Thoracic aorta (tissue), 2 donors: ENCODE results near the gene ATP6AP2. TPM values are rescaled to one million over a fixed set of nuclear protein-coding genes. Genes with fewer than 3 reads are reported as not detected.
"Not testable (repeated sequence)": the region's sequence is repeated elsewhere in the genome, so short reads cannot be mapped to it uniquely, and the experiment has no call there.

ENCODE experiments used
- ATAC-seq: fragments of 150-250 bp; one replicate; pipeline ENCODE4 v1.8.0; 2017; ENCODE audit warnings: low read depth; ENCODE audit not compliant: insufficient number of reproducible peaks, low FRiP score
- DNase-seq: peaks from one replicate; pipeline ENCODE4 v3.0.0-alpha.2; 2020; ENCODE audit warnings: low spot score
- H3K27ac ChIP-seq, 2 donors: fragments of 200-600 bp; sonication (generic); 1 replicate in 1 of 2; 2 replicates in 1 of 2; pipeline ENCODE4 v1.5.1; 2016; ENCODE audit warnings: mild to moderate bottlenecking in 2 of 2, moderate library complexity in 2 of 2
- H3K27me3 ChIP-seq: fragments of 200-600 bp; sonication (generic); replicated peaks from 2 replicates; pipeline ENCODE4 v1.6.0; 2016; ENCODE audit warnings: mild to moderate bottlenecking; ENCODE audit not compliant: insufficient read depth
- H3K36me3 ChIP-seq: fragments of 200-600 bp; sonication (generic); one replicate; pipeline ENCODE4 v1.5.1; 2016
- H3K4me1 ChIP-seq, 2 donors: fragments of 200-600 bp; sonication (generic); 1 replicate in 1 of 2; 2 replicates in 1 of 2; pipeline versions ENCODE4 v1.5.1 to v1.6.0; 2016; ENCODE audit warnings: low read depth in 2 of 2, mild to moderate bottlenecking in 1 of 2; ENCODE audit not compliant: control insufficient read depth in 1 of 2
- H3K4me3 ChIP-seq: fragments of 200-600 bp; sonication (generic); 2 replicates; pipeline ENCODE4 v1.5.1; 2016; ENCODE audit warnings: mild to moderate bottlenecking
- H3K9me3 ChIP-seq: fragments of 200-600 bp; sonication (generic); 2 replicates; pipeline ENCODE4 v1.5.1; 2016
- total RNA-seq, 2 donors: library from RNA; depleted of rRNA; stranded (reverse); fragments of >200 nt; gene quantifications; one replicate each; pipeline versions ENCODE4 v1.1.0 to v1.2.3, GENCODE V29; 2016
- TF ChIP-seq, protein P1 (sequence below): fragments of 200-600 bp; sonication (generic); IDR thresholded peaks from one replicate; pipeline ENCODE4 v1.5.1; 2019; ENCODE audit warnings: antibody characterized with exemption

Gene ATP6AP2
- total RNA-seq, 2 donors from 2014 or later = 126 to 176 TPM

DNA sequence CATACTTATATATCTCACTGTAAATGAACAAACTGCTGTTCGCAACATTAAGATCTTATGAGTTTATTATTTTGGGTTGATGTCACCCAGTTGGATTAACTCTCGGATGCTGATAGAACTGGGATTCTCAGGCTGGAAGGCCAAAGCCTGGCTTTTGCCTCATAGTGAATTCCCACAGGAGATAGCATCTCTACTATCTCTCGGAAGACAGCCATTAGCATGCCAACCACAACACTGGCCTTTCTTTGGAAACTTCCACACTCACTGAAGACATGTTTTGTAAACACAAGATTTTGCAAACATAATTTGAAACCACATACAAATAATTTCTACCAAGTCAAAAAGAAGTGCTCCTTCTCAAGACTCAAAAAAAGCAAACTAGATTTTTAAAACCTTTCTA lies 4.5 kb upstream of the ATP6AP2 start:
- H3K27ac ChIP-seq = no peak overlapping the region
- no peaks in the 10 kb centered on the region for H3K27me3 ChIP-seq
- H3K4me1 ChIP-seq = no peaks in the 10 kb centered on the region
- DNase-seq = no peak
- no peaks in the 10 kb centered on the region for H3K36me3 ChIP-seq
- H3K4me3 ChIP-seq = no peak overlapping the region
- TF ChIP-seq, protein P1, sequence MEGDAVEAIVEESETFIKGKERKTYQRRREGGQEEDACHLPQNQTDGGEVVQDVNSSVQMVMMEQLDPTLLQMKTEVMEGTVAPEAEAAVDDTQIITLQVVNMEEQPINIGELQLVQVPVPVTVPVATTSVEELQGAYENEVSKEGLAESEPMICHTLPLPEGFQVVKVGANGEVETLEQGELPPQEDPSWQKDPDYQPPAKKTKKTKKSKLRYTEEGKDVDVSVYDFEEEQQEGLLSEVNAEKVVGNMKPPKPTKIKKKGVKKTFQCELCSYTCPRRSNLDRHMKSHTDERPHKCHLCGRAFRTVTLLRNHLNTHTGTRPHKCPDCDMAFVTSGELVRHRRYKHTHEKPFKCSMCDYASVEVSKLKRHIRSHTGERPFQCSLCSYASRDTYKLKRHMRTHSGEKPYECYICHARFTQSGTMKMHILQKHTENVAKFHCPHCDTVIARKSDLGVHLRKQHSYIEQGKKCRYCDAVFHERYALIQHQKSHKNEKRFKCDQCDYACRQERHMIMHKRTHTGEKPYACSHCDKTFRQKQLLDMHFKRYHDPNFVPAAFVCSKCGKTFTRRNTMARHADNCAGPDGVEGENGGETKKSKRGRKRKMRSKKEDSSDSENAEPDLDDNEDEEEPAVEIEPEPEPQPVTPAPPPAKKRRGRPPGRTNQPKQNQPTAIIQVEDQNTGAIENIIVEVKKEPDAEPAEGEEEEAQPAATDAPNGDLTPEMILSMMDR = no peak
- H3K9me3 ChIP-seq = no peaks in the 10 kb centered on the region
- no peak for ATAC-seq

DNA sequence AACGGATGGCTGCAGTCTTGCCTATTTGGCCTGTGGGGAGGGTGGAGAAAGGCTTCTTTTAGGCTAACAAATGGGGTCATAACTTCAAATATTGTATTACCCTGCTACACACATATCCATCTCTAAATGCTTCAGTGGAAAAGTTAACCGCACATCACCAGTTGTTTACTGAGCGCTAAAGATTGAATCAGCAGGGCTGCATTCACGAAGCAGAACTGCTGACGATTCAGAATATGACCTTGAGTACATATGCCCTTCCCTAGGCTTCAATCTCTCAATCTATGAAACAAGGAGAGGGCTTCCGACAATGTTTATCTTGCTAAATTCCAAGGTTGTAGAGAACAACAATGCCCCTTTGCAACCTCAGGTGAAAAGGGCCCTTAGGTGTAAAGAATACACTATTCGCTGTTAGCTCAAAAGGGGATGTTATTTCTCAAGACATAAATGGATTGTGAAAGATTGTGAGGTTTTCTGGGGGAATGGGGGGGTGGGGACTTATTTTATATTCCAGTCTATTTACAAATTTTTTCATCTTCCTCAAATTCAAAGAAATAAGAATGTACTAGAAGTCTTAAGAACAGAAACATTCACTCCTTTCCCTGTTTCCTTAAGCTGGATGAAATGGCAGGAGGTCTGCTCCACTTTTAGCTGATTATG lies 2.6 kb upstream of the ATP6AP2 start:
- Histone ChIP-seq H3K36me3 (no peaks in the 10 kb centered on the region), H3K27me3 (no peaks in the 10 kb centered on the region), H3K4me1 (peaks cover 7 to 11% of the 10 kb centered on the region in 2 donors), H3K4me3 (no peak overlapping the region), H3K9me3 (no peaks in the 10 kb centered on the region), H3K27ac (no peak overlapping the region)
- no peak for ATAC-seq
- no peak for DNase-seq
- TF ChIP-seq, protein P1 = no peak

DNA sequence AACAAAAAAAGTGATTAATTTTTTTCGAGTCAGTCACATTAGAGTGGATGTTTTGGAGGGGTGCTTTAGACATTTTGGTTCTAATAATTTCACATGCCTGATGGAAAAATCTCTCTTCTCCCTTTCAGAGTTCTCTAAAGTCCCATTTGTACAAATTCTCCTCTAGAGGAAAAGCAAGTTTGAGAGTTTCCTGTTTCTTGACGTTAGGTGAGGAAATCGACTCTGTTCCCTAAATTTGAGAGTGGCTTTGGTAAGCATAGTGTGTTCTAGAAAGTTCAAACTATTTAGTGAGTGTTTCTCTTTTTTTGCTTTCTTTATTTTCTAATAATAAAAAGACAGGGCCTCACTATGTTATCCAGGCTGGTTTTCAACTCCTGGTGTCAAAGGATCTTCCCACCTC lies 1.6 kb upstream of the ATP6AP2 start:
- H3K36me3 ChIP-seq = no peaks in the 10 kb centered on the region

DNA sequence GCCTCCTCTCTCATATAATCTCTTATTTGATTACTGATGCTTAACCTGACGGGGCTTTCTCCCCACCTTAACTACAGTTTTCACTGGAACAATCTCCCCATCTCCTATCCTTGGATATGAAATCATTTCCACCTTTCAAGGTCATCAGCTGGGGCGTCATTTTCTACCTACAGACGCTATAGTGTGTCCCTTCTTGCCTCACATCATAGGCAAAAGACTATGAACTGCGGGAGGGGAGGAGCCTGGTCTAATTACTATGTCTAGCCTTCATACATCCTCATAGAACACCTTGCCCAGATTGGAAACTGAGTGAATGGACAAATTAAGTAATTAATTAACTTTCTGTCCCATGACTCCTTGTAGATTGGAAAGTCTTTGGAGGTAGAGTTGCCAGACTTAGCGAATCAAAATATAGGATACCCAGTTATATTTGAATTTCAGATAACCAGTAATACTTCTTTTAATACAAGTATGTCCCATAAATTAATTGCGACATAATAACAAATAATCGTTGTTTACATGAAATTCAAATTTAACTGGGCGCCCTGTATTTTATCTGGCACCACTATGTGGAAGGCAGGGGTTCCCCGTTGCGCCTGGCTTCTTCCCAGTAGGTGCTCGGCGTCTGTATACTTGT lies 752 bp upstream of the ATP6AP2 start:
- DNase-seq (no peak), ATAC-seq (no peak)
- TF ChIP-seq, protein P1 = no peak
- Histone ChIP-seq H3K27ac (peak overlapping the region; percentile 75 to 90), H3K9me3 (no peaks in the 10 kb centered on the region), H3K27me3 (no peaks in the 10 kb centered on the region), H3K4me3 (peak overlapping the region; percentile 87), H3K4me1 (peaks cover 7 to 11% of the 10 kb centered on the region in 2 donors), H3K36me3 (no peaks in the 10 kb centered on the region)

More for the DNA sequence above, 1.6 kb upstream of the ATP6AP2 start:
- H3K4me1 ChIP-seq = peaks cover 7 to 11% of the 10 kb centered on the region in 2 donors
- H3K9me3 ChIP-seq = no peaks in the 10 kb centered on the region
- H3K4me3 ChIP-seq = no peak overlapping the region
- ATAC-seq (no peak), DNase-seq (no peak)
- no peak overlapping the region for H3K27ac ChIP-seq
- TF ChIP-seq, protein P1 = no peak
- no peaks in the 10 kb centered on the region for H3K27me3 ChIP-seq

GRCh38 chrX:40581336-40581920 lies 658 bp downstream of the ATP6AP2 start:
- no peak for DNase-seq
- Histone ChIP-seq H3K36me3 (no peaks in the 10 kb centered on the region), H3K27ac (peak overlapping the region; percentile 87 to 90), H3K9me3 (no peaks in the 10 kb centered on the region), H3K4me1 (peaks cover 7 to 11% of the 10 kb centered on the region in 2 donors), H3K4me3 (peak overlapping the region; percentile 87), H3K27me3 (no peaks in the 10 kb centered on the region)
- TF ChIP-seq, protein P1 = no peak
- no peak for ATAC-seq

DNA sequence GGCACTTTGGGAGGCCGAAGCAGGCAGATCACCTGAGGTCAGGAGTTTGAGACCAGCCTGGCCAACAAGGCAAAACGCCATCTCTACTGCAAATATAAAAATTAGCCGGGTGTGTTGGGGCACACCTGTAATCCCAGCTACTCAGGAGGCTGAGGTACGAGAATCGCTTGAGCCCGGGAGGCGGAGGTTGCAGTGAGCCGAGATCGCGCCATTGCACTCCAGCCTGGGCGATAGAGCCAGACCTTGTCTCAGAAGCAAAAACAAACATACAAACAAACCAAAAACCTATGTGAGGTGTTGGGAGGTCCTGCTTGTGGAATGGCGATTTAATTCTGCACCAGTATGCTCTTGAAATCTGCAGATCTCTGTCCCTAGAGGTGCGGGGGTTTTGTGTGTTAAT lies 1.4 kb downstream of the ATP6AP2 start:
- H3K27me3 ChIP-seq, H3K27ac ChIP-seq, ATAC-seq, H3K36me3 ChIP-seq, DNase-seq, H3K9me3 ChIP-seq: not testable (repeated sequence)
- H3K4me3 ChIP-seq = peak overlapping the region; percentile 87
- peaks cover 7 to 11% of the 10 kb centered on the region in 2 donors for H3K4me1 ChIP-seq
